Activated CD4-positive, alpha-beta T cell treated with anti-CD3 and anti-CD28 coated beads, Interleukin-2, amount 50 U/mL, for 16 hours (primary cell): ENCODE data around the gene LMO1.

Experiments used
- DNase-seq: peaks from one replicate; pipeline ENCODE4 v3.0.0-alpha.2; 2020

The LMO1 gene

GRCh38 chr11:8263769-8264410 is at the start of gene LMO1:
TSS of gene LMO1 (minus strand) at chr11:8263878. CDS start at chr11:8263362, 516 bp downstream.
- peak; percentile 73 for DNase-seq

GRCh38 chr11:8312986-8313385 is 49.3 kb upstream of the LMO1 start:
- DNase-seq: no peak

DNA sequence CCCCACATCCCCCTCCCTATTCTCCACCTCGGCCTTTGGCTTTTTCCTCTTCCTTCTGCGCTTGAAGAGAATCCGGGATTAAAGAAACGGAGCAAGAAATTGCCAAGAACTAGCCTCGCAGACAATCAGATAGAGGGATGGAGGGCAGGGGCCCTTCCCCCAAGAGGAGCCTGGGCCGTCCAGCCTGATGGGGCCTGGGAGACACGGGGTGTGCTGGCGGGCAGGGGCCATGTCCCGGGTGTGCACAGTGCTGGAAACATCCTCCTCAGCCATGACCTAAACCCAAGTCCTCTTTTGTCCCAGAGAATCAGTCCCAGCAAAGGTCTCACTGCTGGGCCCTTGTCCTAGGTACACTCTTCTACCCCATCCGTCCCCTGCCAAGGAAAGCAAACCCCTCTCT is 47.7 kb upstream of the LMO1 start:
- DNase-seq: no peak

GRCh38 chr11:8310743-8311298 is 47.1 kb upstream of the LMO1 start:
- DNase-seq: no peak

- no peak for DNase-seq
These were observed 46.2 kb upstream of the LMO1 start for GRCh38 chr11:8309862-8310261.

DNA sequence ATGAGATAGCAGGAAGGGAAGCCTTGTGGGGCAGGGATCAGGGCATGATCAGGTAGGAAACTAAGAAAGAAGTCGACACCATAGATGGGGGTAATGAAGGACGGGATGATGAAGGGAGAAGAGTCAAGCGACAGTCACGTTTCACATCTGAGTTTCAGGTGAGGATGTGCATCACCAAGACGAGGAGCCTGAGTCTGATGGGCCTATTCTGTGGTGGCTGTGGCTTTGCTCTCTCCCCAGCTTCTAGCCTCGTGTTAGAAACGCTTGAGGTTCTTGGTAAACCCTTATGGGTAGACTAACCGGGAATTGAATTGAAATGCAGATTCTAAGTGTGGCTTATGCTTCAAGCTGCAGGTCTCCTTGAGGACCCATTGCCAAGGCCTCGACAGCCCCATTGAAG is 45.6 kb upstream of the LMO1 start:
- no peak for DNase-seq

- no peak for DNase-seq
These were observed 43.9 kb upstream of the LMO1 start for GRCh38 chr11:8307601-8308000.

DNA sequence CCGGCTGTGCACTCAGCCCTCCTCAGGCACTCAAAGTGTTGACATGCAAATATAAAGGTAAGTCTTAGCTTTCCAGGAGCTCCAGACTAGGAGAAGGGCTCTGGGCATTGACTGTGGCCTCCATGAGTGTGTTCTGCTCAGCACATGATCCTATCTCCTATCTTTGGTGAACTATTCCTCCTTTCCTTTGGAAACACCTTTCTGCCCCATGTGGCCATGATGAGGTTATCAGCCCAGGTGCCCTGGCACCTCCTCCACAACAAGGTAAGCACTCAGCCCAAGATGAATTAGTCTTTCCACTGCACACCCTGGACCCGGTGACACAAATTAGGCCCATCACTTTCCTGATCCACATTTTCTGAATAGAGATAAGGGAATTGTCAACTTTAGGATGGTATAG is 37.9 kb upstream of the LMO1 start:
- no peak for DNase-seq

DNA sequence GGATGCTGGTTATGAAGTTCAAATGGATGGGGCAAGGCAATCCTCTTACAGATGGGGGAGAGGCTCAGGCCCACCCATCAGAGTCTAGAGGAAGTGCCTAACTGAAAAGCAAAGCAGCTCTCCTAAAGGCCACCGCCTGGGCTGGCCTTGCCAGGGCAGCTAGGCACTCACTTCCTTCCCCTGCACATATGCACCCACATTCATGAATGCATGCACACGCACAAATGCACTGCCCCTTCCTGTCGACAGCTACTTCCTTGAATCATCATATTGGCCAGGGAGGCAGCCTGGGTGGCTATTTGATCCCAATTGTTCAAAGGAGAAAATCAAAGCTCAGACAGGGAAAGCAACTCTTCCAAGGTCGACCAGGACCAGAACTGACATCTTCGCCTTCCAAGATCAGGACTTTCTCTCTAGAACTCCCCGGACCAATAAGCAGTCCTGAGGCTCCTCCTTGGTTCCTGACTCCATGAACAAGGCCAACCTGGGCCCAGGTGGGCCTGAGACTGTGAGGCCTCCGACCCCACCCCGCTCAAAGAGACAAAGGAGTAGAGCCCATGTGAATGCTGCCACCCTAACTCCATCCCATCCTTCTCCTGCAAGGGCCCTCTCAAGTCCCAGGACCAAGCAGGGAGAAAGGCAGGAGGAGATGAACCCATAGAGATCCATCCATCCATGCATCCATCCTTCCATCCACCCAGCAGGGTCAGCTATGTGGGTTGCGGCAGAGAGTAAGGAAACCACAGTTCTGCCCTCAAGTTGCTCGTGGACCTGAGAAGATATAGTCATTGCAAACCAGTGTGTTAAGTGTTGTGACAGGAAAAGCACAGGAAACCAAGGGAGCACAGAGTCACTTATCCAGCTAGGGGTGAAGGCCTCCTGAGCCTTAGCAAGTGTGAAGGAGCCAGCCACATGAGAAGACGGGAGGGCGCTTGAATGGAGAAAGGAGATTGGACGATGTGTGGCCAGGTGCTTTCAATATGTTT is 35.4 kb upstream of the LMO1 start:
- no peak for DNase-seq

DNA sequence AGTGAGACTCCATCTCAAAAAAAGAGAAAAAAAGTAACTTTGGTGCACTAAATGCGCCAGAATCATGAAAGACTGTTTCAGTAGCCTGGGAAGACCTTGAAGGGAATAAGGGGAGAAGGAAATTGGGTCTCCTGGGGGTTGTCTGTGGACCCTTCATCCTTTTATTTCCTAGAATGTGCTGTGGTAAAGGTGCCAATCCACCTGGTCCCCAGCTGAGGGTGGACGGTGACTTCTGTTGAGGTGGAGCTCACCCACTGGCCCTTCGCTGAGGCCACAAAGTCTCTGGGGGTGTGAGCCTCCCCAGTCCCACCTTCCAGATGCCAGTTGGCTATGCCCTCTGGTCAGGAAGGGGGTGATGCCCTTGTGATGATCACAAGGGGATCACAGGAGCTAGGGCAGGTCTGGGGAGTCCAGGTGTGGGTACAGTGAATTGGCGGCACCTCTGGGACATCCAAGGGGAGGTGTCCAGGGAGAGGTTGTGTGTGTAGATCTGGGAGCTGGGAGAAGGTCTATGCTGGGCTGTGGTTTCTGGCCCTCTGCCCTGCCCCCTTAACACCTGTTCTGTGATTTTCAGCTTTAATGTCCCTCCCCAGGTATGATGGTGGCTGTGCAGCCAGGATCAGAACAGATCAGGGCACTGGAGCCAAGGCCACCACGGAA is 34.2 kb upstream of the LMO1 start:
- DNase-seq: no peak

- DNase-seq: no peak
These were observed 33.2 kb upstream of the LMO1 start for GRCh38 chr11:8296872-8297271.

GRCh38 chr11:8296038-8296649 is 32.5 kb upstream of the LMO1 start:
- DNase-seq: no peak

- no peak for DNase-seq
These were observed 30.7 kb upstream of the LMO1 start for GRCh38 chr11:8294251-8294935.

GRCh38 chr11:8293171-8293570 is 29.5 kb upstream of the LMO1 start:
- no peak for DNase-seq

DNA sequence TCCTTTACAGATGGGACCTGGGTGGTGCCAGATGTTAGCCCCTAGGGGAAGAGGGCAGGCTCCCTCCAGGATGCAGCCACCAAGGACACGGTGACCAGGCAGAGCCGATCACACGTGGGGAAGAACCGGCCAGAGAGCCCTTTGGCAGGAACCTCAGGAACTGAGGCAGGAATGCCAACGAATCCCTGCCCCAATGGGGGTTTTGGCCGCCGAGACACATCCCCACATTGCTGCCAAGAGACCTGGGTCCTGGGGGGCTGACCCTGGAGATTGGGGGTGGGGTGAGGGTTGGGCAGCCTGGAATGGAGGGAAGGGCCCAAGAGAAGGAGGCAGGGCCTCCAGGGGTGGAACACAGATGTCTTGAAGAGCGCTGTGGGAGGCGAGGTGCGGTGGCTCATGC is 28.7 kb upstream of the LMO1 start:
- DNase-seq: no peak

- DNase-seq: no peak
These were observed 28.0 kb upstream of the LMO1 start for GRCh38 chr11:8291421-8292350.

GRCh38 chr11:8290081-8290810 is 26.6 kb upstream of the LMO1 start:
- no peak for DNase-seq

- DNase-seq: no peak
These were observed 25.8 kb upstream of the LMO1 start for GRCh38 chr11:8289492-8289918.

DNA sequence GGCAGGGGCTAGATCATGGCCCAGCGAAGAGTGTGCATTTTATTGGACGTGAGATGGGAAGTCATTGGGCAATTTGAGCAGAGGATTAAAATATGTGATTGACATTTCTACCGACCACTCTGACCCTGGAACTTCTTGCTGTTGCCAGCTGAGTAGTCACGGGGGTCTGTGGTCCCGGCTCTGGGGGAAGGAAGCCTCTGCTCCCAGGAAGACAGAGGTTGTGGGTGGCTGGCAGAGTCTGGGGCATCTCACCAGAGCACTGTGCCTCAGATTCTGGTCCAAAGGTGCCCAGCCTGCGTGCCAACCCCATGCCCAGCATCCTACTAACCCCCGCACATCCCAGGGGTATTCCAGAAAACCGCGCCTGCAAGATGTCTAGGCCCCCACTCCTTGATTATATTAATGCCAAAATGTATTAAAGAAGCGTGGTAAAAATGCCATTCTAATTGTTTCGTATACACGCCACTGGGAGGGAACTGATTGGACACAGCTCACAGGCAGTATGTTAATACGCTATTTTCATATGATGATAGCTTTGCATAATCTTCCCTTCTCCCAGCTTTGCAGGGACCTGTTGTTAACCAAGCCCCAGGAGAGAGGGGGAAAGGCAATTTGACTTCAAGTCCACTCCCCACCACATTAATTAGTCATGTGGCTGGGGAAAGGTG is 25.3 kb upstream of the LMO1 start:
- DNase-seq: no peak
